ENCODE data around the gene CCDC171.

CCDC171 gene

DNA sequence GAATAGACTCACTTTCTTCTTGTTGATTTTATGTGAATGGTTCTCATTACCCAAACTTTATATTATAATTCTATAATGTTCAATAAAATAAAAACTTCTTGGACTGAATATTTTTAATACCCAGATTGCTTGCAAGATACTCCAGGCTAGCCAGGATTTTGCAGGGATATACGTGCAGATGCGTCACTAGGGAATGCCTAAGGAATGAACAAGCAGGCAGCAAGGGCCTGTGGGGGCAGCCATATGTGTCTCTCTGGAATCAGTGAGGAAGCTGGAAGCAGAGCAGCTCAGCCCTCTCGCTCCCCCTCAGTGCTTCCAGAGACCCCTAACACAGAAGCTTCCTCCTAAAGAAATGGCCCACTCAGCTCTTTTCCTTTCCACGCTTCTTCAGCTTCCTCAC is 457.4 kb downstream of the CCDC171 start:
- DNase-seq = no peak

DNA sequence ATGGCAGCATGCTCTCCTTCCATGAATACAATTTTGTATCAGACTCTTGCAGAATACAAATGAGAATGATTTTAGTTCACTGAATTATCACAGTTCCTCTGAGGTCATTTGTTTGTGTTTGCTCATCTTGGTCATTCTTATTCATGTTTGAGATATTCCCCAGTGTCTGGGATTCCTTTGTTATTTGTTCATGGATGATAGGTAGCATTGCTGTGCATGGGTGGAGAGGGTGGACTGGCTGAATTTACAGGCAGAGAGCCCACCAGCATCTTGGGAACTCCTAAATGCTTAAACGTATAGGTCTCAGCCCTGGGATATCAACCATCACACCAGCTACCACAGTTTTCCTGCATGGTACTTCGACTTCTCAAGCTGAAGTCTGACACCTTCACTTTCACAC is 459.8 kb downstream of the CCDC171 start:
- DNase-seq = no peak

DNA sequence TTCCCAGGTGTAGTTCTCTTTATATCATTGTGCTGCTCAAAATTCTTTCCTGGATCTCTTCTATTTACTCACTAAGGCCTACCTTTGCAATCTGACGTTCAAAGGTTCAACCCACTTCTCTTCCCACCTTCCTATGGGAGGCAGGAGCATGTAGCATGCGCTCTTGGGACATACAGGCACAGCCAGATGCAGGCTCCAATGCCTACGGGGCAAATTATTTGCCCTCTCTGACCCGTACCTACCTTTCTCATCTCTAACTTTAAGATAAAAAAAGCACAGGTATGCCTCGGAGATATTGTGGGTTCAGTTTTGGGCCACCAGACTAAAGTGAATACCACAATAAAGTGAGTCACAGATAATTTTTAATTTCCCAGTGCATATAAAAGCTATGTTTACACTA is 460.5 kb downstream of the CCDC171 start:
- DNase-seq = no peak

DNA sequence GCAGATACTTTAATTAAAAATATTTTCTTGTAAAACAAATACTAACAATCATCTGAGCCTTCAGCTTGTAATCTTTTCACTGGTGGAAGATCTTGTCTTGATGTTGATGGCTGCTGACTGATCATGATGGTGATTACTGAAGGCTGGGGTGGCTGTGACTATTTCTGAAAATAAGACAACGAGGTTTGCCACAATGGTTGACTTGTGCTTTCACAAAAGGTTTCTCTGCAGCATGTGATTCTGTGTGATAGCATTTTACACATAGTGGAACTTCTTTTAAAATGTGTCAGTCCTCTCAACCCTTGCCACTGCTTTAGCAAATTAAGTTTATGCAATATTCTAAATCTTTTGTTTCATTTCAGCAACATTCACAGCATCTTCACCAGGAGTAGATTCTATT is 461.0 kb downstream of the CCDC171 start:
- no peak for DNase-seq

DNA sequence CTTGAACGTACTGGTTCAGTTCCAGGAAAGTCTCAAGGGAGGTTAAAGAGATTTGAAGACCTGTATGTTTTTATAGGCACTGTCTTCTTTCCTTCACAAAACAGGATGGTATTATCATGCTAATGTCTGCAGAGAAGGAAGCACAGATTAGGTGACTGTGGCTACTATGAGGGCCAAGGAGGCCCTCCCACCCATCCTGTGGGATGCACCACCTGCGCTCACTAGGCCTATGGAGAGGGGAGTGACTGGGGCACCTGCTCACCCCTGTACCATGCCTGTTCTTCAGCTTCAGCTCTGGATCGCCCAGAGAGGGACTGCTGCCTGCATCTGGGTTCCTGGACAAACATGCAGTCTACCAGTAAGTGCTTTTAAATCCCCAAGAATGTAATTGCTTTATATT is 469.4 kb downstream of the CCDC171 start:
- no peak for DNase-seq

DNA sequence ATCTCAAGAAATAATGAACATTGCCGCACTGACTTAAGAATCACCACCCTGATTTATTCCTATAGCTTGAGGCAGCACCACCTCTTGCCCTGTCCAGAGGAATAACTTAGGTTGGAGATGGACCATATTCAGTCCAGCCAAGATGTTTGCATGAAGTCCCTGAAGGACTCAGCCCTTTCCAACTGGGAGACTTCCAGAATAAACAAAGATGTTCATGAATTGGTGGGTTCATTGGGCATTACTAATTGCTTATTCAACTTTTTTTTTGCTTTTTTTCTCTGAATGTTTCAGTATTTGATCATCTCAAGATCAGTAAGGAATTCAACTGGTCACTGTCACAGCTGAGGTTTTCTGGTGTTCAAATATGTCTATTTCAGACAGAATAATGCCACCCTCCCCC is 470.6 kb downstream of the CCDC171 start:
- DNase-seq = no peak
